Stimulated activated CD4-positive, alpha-beta T cell treated with anti-CD3 and anti-CD28 coated beads, TNF-alpha, amount 100 ng/mL, for 24 hours (primary cell): ENCODE measurements around the gene IDUA.
A peak's percentile ranks its signal among the peaks of the same experiment; 100 is the strongest.

Source experiments
- DNase-seq, 3 experiments: peaks; one replicate each; pipeline ENCODE4 v3.0.0-alpha.2; 2020; ENCODE audit warnings: low read depth in 3 of 3

IDUA gene

GRCh38 chr4:1015179-1015578 is 28.3 kb downstream of the IDUA start:
- no peak for DNase-seq

GRCh38 chr4:1015746-1016145 is 28.9 kb downstream of the IDUA start:
- no peak for DNase-seq

- no peak for DNase-seq
Measured at GRCh38 chr4:1017211-1017610, 30.4 kb downstream of the IDUA start.

- DNase-seq = no peak
Measured at GRCh38 chr4:1017706-1018105, 30.9 kb downstream of the IDUA start.

DNA sequence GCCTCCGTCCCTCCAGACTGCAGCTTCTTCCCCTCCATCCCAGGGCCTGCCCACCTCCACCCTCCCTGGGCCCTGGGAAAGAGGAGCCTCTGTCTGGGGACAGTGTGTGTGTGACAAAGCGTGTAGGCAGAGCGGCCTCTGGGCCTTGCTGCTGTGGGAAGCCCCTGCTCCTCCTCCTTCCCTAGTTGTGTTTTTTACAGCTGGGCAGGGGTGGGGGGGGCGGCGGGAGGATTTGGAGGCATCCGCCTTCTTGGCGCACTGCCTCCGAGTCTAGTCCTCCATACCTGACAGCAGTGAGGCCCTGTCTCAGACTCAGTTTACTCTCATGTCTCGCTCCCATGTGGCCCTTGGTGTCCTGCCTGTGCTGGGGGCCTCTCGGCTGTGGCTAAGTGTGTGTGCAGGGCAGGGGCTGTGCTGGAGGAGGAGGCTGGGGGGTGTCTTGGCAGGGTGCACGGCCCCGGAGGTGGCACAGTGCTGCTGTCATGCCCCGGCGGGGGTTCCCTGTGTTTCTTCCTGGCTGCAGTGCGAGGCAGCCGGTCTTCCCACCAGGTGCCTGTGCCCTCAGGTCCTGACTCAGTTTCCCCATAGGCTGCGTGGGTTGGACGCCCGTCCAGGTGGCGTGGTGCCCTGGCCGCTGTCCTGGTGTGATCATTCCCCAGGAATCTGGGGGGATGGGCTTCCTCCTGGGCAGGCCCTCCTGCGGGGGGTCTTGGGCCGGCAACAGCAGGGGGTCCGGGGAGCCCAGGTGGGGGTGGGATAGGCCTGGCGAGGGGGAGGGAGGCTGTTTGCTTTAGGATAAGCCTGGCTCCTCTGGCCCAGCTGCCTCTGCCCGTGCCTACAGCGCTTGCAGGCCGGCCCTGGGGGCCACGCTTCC is 31.5 kb downstream of the IDUA start:
- DNase-seq = no peak

DNA sequence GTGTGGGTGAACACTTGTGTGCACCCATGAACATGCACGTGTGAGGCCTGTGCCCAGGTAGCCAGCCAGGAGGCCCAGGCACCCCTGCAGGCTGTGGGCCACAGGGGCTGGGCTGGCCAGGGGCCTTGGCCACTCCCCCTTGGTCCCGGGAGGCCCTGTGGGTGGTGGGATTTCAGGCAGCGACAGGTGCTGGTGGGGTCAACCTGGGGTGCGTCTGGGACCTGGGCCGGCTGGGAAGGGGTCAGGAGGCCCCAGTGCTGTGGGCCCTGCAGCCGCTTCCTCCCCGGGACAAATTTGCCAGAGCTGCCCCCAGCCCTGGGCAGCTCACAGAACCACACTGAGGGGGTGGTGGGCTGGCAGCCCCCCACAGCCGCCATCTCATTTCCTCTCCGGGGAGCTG is 32.5 kb downstream of the IDUA start:
- DNase-seq = no peak

- DNase-seq = no peak
Measured at GRCh38 chr4:1019729-1020470, 33.1 kb downstream of the IDUA start.

GRCh38 chr4:1021386-1022050 is 34.7 kb downstream of the IDUA start:
- DNase-seq = no peak

GRCh38 chr4:1022051-1022738 is 35.4 kb downstream of the IDUA start:
- no peak for DNase-seq

DNA sequence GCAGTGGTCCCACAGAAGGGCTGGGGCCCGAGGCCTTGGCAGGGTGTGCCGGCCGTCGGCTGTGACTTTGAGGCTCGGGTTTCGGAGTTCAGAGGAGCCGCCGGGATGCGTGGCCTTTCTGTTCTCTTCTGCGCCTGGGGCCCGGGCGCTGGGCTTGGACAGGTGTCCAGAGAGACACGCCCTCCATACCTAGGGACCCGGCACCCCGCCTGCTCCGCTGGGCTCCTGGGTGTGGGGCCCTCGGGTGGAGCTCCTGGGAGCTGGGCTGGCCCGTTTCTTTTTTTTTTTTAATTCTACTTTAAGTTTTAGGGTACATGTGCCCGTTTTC is 35.9 kb downstream of the IDUA start:
- no peak for DNase-seq

GRCh38 chr4:1023075-1023640 is 36.3 kb downstream of the IDUA start:
- no peak for DNase-seq

- DNase-seq = no peak
Measured at GRCh38 chr4:1023895-1024740, 37.3 kb downstream of the IDUA start.

- no peak for DNase-seq
Measured at GRCh38 chr4:1024882-1025545, 38.2 kb downstream of the IDUA start.

- DNase-seq = peak in 1 of 3 experiments; percentile 58
Measured at GRCh38 chr4:1026115-1026514, 39.3 kb downstream of the IDUA start.

- no peak for DNase-seq
Measured at GRCh38 chr4:1027219-1027914, 40.5 kb downstream of the IDUA start.

DNA sequence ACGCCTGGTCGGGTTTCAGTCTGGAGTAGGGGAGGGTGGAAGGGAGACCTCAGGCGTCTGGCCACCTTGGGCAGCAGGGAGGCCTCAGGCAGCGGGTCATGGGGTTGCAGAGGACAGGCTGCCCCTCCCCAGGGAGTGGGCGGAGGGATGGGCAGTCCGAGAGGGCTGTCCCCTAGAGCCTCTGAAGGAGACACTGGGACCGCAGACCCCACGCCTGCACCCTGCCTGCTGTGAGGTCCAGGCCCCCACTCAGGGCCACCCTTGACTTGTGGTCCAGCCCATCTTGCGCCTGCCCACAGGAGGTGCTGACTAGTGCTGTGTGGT is 41.0 kb downstream of the IDUA start:
- no peak for DNase-seq

GRCh38 chr4:1028574-1029220 is 41.9 kb downstream of the IDUA start:
- DNase-seq = no peak

DNA sequence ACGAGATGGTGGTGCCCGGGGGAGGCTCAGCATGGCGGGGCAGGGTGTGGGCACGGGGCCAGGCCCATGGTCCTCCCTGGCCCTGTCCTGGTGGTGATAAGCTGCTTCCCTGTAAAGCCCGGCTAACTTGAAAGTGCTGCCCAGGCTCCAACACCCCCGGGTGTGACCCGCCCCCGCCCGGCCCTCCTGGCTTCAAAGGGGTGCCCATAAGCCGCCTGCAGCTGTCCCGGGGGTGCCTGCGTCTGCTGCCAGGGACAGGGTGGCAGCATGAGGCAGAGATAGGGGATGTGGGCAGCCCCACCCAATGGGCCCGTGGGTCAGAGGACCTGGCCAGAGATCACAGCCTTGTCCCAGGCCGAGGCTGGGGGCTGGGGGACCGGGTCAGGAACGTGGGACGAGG is 42.7 kb downstream of the IDUA start:
- DNase-seq = no peak

- no peak for DNase-seq
Measured at GRCh38 chr4:1030031-1030430, 43.2 kb downstream of the IDUA start.
